NCI-H345 (cell line): ENCODE results near the gene CFHR2.

Source experiments
- DNase-seq: peaks from one replicate; lab custom pipeline; 2025; lab: John Stamatoyannopoulos, UW

The CFHR2 gene

DNA sequence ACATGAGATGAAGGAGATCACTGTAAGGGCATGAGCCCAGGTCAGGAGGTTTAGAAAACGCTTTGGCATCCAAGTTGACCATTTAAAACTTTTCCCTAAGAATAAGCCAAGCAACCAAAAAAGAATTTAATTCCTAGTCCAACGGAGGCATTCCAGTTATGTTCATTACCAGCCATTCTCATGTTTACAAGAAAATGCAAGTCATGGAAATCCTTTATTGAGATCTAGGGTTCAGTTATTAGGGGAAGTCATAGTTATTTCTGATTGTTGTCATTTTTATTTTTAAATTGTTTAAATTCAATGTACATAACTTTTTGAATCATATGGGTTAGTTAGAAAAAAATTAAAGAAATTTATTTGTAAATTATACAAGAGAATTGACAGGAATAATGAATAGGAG, 58.3 kb downstream of the CFHR2 start:
- no peak for DNase-seq

DNA sequence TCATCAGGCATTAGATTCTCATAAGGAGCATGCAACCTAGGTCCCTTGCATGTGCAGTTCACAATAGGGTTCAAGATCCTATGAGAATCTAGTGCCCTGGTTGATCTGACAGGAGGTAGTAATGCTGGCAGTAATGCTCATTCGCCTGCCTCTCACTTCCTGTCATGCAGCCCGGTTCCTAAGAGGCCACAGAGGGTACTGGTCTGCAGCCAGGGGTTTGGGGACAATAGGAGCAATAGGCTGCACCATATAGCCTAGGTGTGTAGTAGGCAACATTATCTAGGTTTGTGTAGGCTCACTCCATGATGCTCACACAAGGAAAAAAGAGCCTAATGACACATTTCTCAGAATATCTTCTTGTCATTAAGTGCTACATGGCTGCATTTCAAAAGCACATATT, 59.6 kb downstream of the CFHR2 start:
- DNase-seq = no peak

DNA sequence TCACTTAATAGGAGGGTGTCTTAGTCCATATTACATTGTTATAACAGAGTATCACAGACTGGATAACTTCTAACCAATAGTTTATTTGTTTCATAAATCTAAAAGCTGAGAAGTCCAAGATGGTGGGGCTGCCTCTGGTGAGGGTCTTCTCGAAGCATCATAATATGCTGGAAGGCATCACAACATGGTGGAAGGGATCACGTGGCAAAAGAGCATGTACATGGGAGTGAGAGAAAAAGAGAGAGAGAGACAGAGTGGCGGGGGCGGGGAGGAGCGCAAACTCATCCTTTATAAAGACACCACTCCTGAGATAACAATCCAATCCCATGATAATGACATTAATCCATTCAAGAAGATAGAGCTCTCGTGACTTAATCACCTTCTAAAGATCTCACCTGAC, 65.3 kb downstream of the CFHR2 start:
- DNase-seq = no peak
